ENCODE data around the gene GOLGA6L10. TPM values are rescaled to one million over a fixed set of nuclear protein-coding genes. Genes with fewer than 3 reads are reported as not detected.
A peak's percentile ranks its signal among the peaks of the same experiment; 100 is the strongest.
"Not testable (repeated sequence)": the region's sequence is repeated elsewhere in the genome, so short reads cannot be mapped to it uniquely, and the experiment has no call there.

Gene GOLGA6L10
- total RNA-seq, 1 experiment from 2014 or later: 2.0 TPM

DNA sequence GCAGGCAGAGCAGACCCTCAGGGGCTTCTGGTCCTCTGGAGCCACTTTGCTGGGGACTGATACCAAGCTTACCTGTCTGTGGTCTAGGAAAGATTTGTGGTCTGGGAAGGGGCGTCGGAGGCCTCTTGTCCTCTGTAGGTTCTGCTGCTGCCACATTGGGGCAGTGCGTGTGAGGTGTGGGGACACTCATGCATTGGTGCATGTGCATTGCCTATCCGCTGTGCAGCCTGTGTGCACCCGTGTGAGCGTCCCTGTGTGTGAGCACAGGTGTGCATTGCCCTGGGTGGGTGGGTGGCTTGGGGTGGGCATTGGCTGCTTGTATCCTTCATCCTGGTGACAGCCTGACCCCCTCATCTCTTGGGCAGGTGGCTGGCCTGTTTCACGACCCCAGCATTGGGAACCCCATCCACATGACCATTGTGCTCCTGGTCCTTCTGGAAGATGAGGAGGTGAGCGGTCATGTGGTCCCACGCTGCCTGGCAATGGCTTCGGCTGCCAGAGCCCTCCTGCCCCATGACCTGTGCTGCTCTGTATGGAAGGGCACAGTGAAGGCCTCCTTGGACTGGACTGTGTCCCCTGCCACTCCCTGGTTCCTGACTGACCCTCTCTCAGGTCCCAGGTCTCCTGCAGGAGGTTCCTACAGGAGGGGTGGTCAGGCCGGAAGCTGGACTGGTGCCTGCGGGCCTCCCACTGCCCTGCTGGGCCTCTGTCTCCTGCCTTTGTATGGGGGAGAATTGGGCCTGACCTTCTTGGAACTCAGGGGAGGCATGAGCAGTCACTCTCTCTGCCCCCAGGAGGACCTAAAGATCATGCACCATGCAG, 45.1 kb downstream of the GOLGA6L10 start:
- H4K20me1 ChIP-seq (ENCODE audit: insufficient read depth, low read depth, low read length): no peaks in the 10 kb centered on the region
- no peak overlapping the region for H2AFZ ChIP-seq (ENCODE audit: low read length)
- no peaks in the 10 kb centered on the region for H3K9me2 ChIP-seq (replicated peaks; ENCODE audit: insufficient read depth, low read length)
- H3K4me3 ChIP-seq (ENCODE audit: low read length): no peak overlapping the region
- no peaks in the 10 kb centered on the region for H3K79me2 ChIP-seq (ENCODE audit: low read length)
- no peaks in the 10 kb centered on the region for H3K4me1 ChIP-seq (ENCODE audit: low read length)
- no peak overlapping the region for H3K4me2 ChIP-seq (ENCODE audit: low read depth, low read length, poor library complexity, severe bottlenecking)
- H3K9me3 ChIP-seq (ENCODE audit: low read length): no peaks in the 10 kb centered on the region
- no peaks in the 10 kb centered on the region for H3K27me3 ChIP-seq (ENCODE audit: low read length)
- no peak overlapping the region for H3K27ac ChIP-seq (ENCODE audit: low read length)
- H3K9ac ChIP-seq (ENCODE audit: low read length): no peak overlapping the region
- no peak for DNase-seq
- H3K36me3 ChIP-seq (ENCODE audit: insufficient read depth, low read length): no peaks in the 10 kb centered on the region

- Histone ChIP-seq H2AFZ (ENCODE audit: low read length) (no peak overlapping the region), H3K27me3 (ENCODE audit: low read length) (no peaks in the 10 kb centered on the region), H3K9me3 (ENCODE audit: low read length) (no peaks in the 10 kb centered on the region), H3K4me3 (ENCODE audit: low read length) (no peak overlapping the region), H3K9me2 (replicated peaks; ENCODE audit: insufficient read depth, low read length) (no peaks in the 10 kb centered on the region), H4K20me1 (ENCODE audit: insufficient read depth, low read depth, low read length) (no peaks in the 10 kb centered on the region), H3K36me3 (ENCODE audit: insufficient read depth, low read length) (no peaks in the 10 kb centered on the region), H3K27ac (ENCODE audit: low read length) (no peak overlapping the region), H3K4me2 (ENCODE audit: low read depth, low read length, poor library complexity, severe bottlenecking) (no peak overlapping the region), H3K9ac (ENCODE audit: low read length) (no peak overlapping the region), H3K79me2 (ENCODE audit: low read length) (no peaks in the 10 kb centered on the region), H3K4me1 (ENCODE audit: low read length) (no peaks in the 10 kb centered on the region)
- no peak for DNase-seq
Measured at GRCh38 chr15:82301296-82302016, 47.8 kb downstream of the GOLGA6L10 start.

GRCh38 chr15:82300883-82301282, 48.4 kb downstream of the GOLGA6L10 start:
- H3K27ac ChIP-seq (ENCODE audit: low read length): no peak overlapping the region
- H3K4me2 ChIP-seq (ENCODE audit: low read depth, low read length, poor library complexity, severe bottlenecking): no peak overlapping the region
- no peak overlapping the region for H3K9ac ChIP-seq (ENCODE audit: low read length)
- no peaks in the 10 kb centered on the region for H3K27me3 ChIP-seq (ENCODE audit: low read length)
- DNase-seq: no peak
- no peaks in the 10 kb centered on the region for H3K9me3 ChIP-seq (ENCODE audit: low read length)
- no peaks in the 10 kb centered on the region for H4K20me1 ChIP-seq (ENCODE audit: insufficient read depth, low read depth, low read length)
- H3K9me2 ChIP-seq (replicated peaks; ENCODE audit: insufficient read depth, low read length): no peaks in the 10 kb centered on the region
- no peaks in the 10 kb centered on the region for H3K79me2 ChIP-seq (ENCODE audit: low read length)
- no peak overlapping the region for H2AFZ ChIP-seq (ENCODE audit: low read length)
- no peaks in the 10 kb centered on the region for H3K4me1 ChIP-seq (ENCODE audit: low read length)
- H3K4me3 ChIP-seq (ENCODE audit: low read length): no peak overlapping the region
- no peaks in the 10 kb centered on the region for H3K36me3 ChIP-seq (ENCODE audit: insufficient read depth, low read length)

DNA sequence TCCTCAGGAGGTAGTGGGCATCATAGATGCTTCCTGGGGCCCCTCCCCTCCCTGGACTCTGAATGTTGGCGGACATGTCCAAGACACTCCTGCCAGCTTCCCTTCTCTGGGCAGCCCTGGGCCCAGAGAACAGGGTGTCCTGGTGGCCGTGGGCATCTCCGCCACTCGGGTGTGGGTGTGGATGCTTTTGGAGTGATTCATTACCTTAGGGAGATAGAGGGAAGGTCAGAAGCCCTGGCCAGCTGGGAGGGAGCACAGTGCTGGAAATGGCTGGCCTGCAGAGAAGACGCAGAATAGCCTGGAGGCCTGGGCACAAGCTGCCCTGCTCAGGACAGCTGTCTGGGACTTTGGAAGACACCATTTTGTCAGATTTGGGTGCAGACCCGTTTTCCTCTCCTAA, 48.9 kb downstream of the GOLGA6L10 start:
- H3K4me1 ChIP-seq (ENCODE audit: low read length); H3K9ac ChIP-seq (ENCODE audit: low read length); DNase-seq; H3K4me3 ChIP-seq (ENCODE audit: low read length); H3K9me2 ChIP-seq (replicated peaks; ENCODE audit: insufficient read depth, low read length); H3K79me2 ChIP-seq (ENCODE audit: low read length); H3K27ac ChIP-seq (ENCODE audit: low read length); H3K27me3 ChIP-seq (ENCODE audit: low read length); H3K36me3 ChIP-seq (ENCODE audit: insufficient read depth, low read length); H2AFZ ChIP-seq (ENCODE audit: low read length); H3K4me2 ChIP-seq (ENCODE audit: low read depth, low read length, poor library complexity, severe bottlenecking); H3K9me3 ChIP-seq (ENCODE audit: low read length); H4K20me1 ChIP-seq (ENCODE audit: insufficient read depth, low read depth, low read length): not testable (repeated sequence)

DNA sequence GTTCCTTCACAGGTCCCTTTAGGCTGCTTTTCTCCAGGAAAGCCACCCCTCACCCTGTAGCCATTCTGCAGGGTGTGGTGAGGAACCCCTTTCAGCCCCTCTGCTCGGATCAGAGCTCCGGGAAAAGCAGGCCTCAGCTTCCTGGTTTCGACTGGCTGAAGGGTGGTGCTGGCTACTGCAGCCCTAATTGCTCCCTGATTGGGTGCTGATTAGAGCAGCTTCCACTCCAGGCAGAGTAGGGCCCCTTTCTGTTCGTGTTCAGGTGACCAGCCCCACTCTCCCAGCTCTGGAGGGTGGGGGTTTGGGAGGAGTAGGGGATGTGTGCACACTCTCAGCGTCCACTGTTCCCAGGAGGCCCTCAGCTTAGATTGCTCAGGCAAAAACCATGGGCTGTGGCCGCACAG, 49.8 kb downstream of the GOLGA6L10 start:
- H3K27me3 ChIP-seq (ENCODE audit: low read length); H4K20me1 ChIP-seq (ENCODE audit: insufficient read depth, low read depth, low read length); H3K9me3 ChIP-seq (ENCODE audit: low read length); H3K36me3 ChIP-seq (ENCODE audit: insufficient read depth, low read length); H3K27ac ChIP-seq (ENCODE audit: low read length); H3K79me2 ChIP-seq (ENCODE audit: low read length); H3K9me2 ChIP-seq (replicated peaks; ENCODE audit: insufficient read depth, low read length); H3K4me3 ChIP-seq (ENCODE audit: low read length); H3K4me1 ChIP-seq (ENCODE audit: low read length); DNase-seq; H3K9ac ChIP-seq (ENCODE audit: low read length); H3K4me2 ChIP-seq (ENCODE audit: low read depth, low read length, poor library complexity, severe bottlenecking); H2AFZ ChIP-seq (ENCODE audit: low read length): not testable (repeated sequence)

DNA sequence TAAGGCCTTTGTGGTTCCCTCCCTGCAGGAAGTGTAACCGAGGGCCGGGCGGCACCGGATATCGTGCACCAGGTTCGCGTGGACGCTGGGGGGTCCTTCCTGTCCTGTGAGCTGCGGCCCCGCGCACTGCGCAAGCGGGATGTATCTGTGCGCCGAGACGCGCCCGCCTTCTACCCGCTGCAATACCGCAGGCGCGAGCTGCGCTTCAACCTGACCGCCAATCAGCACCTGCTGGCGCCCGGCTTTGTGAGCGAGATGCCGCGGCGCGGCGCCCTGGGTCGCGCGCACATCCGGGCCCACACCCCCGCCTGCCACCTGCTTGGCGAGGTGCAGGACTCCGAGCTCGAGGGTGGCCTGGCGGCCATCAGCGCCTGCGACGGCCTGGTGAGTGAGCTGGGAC, 50.8 kb downstream of the GOLGA6L10 start:
- Histone ChIP-seq H3K79me2 (ENCODE audit: low read length) (no peaks in the 10 kb centered on the region), H3K27me3 (ENCODE audit: low read length) (no peaks in the 10 kb centered on the region), H3K4me1 (ENCODE audit: low read length) (no peaks in the 10 kb centered on the region), H2AFZ (ENCODE audit: low read length) (no peak overlapping the region), H3K9me2 (replicated peaks; ENCODE audit: insufficient read depth, low read length) (no peaks in the 10 kb centered on the region), H3K4me3 (ENCODE audit: low read length) (no peak overlapping the region), H3K27ac (ENCODE audit: low read length) (no peak overlapping the region), H3K9me3 (ENCODE audit: low read length) (no peaks in the 10 kb centered on the region), H3K9ac (ENCODE audit: low read length) (no peak overlapping the region), H4K20me1 (ENCODE audit: insufficient read depth, low read depth, low read length) (no peaks in the 10 kb centered on the region), H3K36me3 (ENCODE audit: insufficient read depth, low read length) (no peaks in the 10 kb centered on the region), H3K4me2 (ENCODE audit: low read depth, low read length, poor library complexity, severe bottlenecking) (no peak overlapping the region)
- DNase-seq: no peak

DNA sequence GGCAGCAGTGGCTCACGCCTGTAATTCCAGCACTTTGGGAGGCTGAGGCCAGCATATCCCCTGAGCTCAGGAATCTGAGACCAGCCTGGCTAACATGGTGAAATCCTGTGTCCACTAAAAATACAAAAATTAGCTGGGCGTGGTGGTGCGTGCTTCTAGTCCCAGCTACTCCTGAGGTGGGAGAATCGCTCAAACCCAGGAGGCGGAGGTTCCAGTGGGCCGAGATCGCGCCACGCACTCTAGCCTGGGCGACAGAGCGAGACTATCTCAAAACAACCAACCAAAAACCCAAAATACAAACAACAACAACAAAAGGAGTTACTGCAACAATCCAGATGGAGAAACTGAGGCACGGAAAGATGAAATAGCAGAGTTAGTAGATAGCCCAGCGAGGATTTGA, 51.2 kb downstream of the GOLGA6L10 start:
- Histone ChIP-seq H3K4me1 (ENCODE audit: low read length) (no peaks in the 10 kb centered on the region), H3K4me2 (ENCODE audit: low read depth, low read length, poor library complexity, severe bottlenecking) (no peak overlapping the region), H3K27ac (ENCODE audit: low read length) (no peak overlapping the region)

GRCh38 chr15:82297546-82297945, 51.7 kb downstream of the GOLGA6L10 start:
- Histone ChIP-seq H3K27me3 (ENCODE audit: low read length) (no peaks in the 10 kb centered on the region), H3K9me2 (replicated peaks; ENCODE audit: insufficient read depth, low read length) (no peaks in the 10 kb centered on the region), H3K36me3 (ENCODE audit: insufficient read depth, low read length) (no peaks in the 10 kb centered on the region), H3K4me1 (ENCODE audit: low read length) (no peaks in the 10 kb centered on the region), H4K20me1 (ENCODE audit: insufficient read depth, low read depth, low read length) (no peaks in the 10 kb centered on the region), H3K27ac (ENCODE audit: low read length) (no peak overlapping the region), H3K4me3 (ENCODE audit: low read length) (no peak overlapping the region), H2AFZ (ENCODE audit: low read length) (no peak overlapping the region), H3K4me2 (ENCODE audit: low read depth, low read length, poor library complexity, severe bottlenecking) (no peak overlapping the region), H3K79me2 (ENCODE audit: low read length) (no peaks in the 10 kb centered on the region), H3K9me3 (ENCODE audit: low read length) (no peaks in the 10 kb centered on the region), H3K9ac (ENCODE audit: low read length) (no peak overlapping the region)
- DNase-seq: peak; percentile 41

More for the DNA sequence above, 51.2 kb downstream of the GOLGA6L10 start:
- no peaks in the 10 kb centered on the region for H3K36me3 ChIP-seq (ENCODE audit: insufficient read depth, low read length)
- H2AFZ ChIP-seq (ENCODE audit: low read length): no peak overlapping the region
- H3K9me3 ChIP-seq (ENCODE audit: low read length): no peaks in the 10 kb centered on the region
- H4K20me1 ChIP-seq (ENCODE audit: insufficient read depth, low read depth, low read length): no peaks in the 10 kb centered on the region
- no peaks in the 10 kb centered on the region for H3K27me3 ChIP-seq (ENCODE audit: low read length)
- no peak overlapping the region for H3K4me3 ChIP-seq (ENCODE audit: low read length)
- H3K9ac ChIP-seq (ENCODE audit: low read length): no peak overlapping the region
- no peaks in the 10 kb centered on the region for H3K79me2 ChIP-seq (ENCODE audit: low read length)
- H3K9me2 ChIP-seq (replicated peaks; ENCODE audit: insufficient read depth, low read length): no peaks in the 10 kb centered on the region
- no peak for DNase-seq

All from Karpas-422 (cell line).